T47D (cell line): Measurements from ENCODE around the gene RALGAPA2.

Experiments used
- DNase-seq, 2 experiments: peaks; one replicate each; pipeline versions ENCODE4 v3.0.0 to v3.0.0-alpha.2; 2011 to 2012; ENCODE audit warnings: low read depth in 1 of 2, low spot score in 1 of 2
- JUND ChIP-seq: IDR thresholded peaks from 2 replicates; pipeline ENCODE4 v1.6.1; 2012; ENCODE audit warnings: low read depth
- in situ Hi-C: cut with HindIII; loops from 2 replicates; pipeline ENCODE4 v1.10.0; 2016; ENCODE audit warnings: low sequenced_read_pairs, low pct_unique_long_range_greater_than_20kb

The RALGAPA2 gene

DNA sequence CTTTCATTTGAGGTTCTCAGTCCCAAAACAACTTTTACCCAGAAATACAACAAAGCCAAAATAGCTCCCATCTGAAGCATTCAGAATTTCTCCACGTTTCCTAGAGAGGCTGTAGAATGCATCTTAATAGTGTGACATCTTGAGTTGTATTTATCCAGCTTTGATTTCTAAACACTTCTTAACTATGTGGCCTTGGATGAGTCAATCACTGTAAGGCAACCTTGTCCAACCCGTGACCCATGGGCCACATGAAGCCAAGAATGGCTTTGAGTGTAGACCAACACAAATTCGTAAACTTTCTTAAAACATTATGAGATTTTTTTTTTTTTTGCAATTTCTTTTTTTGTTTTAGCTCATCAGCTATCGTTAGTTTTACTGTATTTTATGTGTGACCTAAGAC is 108.1 kb downstream of the RALGAPA2 start:
- TF ChIP-seq JUND, result no peak
- in situ Hi-C loops, result no loop called here
- DNase-seq, result no peak

- in situ Hi-C loops, result no loop called here
- TF ChIP-seq JUND, result no peak
- DNase-seq, result peak in 1 of 2 experiments; percentile 5
Observed at GRCh38 chr20:20603339-20603990, 109.0 kb downstream of the RALGAPA2 start.

GRCh38 chr20:20597966-20598365 is 114.5 kb downstream of the RALGAPA2 start:
- in situ Hi-C loops, result no loop called here
- no peak for TF ChIP-seq JUND
- no peak for DNase-seq

DNA sequence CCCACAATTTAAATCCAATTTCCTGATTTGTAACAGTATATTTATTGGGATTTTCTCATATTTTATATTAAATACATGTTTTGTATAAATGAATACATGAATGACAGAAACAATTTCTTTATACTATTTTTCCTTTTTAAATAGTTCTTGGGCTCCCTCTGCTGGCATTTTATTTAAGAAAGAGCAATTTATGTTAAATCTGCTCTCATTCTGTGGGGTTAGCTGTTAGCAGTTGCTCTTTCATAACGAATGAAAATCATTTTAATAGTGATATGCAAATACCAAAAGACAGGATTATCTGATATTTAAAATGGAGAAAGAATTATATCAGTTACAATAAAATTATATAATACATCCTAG is 118.3 kb downstream of the RALGAPA2 start:
- peak in 1 of 2 experiments; percentile 65 for DNase-seq
- no peak for TF ChIP-seq JUND
- in situ Hi-C loops, result no loop called here

- TF ChIP-seq JUND, result no peak
- in situ Hi-C loops, result no loop called here
- peak; percentile 28 to 85 for DNase-seq
Observed at GRCh38 chr20:20593447-20594170, 118.8 kb downstream of the RALGAPA2 start.

GRCh38 chr20:20585146-20585545 is 127.3 kb downstream of the RALGAPA2 start:
- DNase-seq, result no peak
- no peak for TF ChIP-seq JUND
- in situ Hi-C loops, result no loop called here

GRCh38 chr20:20582734-20583133 is 129.7 kb downstream of the RALGAPA2 start:
- no peak for DNase-seq
- no peak for TF ChIP-seq JUND
- in situ Hi-C loops, result no loop called here

- DNase-seq, result no peak
- in situ Hi-C loops, result no loop called here
- no peak for TF ChIP-seq JUND
Observed at GRCh38 chr20:20580139-20580538, 132.3 kb downstream of the RALGAPA2 start.

GRCh38 chr20:20578838-20579237 is 133.6 kb downstream of the RALGAPA2 start:
- in situ Hi-C loops, result no loop called here
- no peak for DNase-seq
- no peak for TF ChIP-seq JUND

GRCh38 chr20:20573797-20574196 is 138.6 kb downstream of the RALGAPA2 start:
- peak in 1 of 2 experiments; percentile 66 for DNase-seq
- in situ Hi-C loops, result no loop called here
- no peak for TF ChIP-seq JUND

DNA sequence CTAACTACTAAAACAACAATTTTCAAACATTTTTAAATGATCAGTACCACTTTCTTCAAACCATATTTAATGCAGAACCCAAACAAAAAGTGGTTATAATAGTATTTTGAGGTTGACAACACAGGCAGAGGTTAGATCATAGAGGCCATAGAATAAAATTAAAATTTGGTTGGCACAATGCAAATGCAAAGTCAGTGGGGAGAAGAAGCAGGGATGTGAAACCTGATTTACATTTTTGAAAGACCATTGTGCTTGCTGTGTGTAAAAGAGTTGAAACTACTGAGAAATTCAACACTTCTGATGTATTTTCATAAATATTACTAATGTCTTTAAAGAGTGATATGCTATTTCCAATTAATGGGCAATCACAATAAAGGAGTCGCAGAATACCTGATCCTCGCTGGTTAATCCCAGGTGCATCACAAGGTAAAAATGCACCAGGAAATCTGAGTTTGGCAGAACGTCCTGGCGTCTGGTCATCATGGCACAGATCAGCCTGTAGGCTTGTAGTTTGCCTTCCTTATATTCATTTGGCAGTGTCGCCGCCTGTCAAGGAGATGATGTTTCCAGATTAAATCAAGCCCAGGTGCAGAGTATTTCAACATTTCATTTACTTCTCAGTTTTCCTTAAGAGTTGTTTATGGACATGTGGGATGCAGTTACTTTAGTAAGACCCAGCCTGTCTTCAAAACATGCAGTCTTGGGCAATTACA is 141.2 kb downstream of the RALGAPA2 start:
- peak in 1 of 2 experiments; percentile 89 for DNase-seq
- TF ChIP-seq JUND, result peak; percentile 85; the same call in 1 of the 2 replicates
- in situ Hi-C loops, result no loop called here

GRCh38 chr20:20568604-20569205 is 143.7 kb downstream of the RALGAPA2 start:
- in situ Hi-C loops, result no loop called here
- DNase-seq, result peak in 1 of 2 experiments; percentile 72
- TF ChIP-seq JUND, result no peak

DNA sequence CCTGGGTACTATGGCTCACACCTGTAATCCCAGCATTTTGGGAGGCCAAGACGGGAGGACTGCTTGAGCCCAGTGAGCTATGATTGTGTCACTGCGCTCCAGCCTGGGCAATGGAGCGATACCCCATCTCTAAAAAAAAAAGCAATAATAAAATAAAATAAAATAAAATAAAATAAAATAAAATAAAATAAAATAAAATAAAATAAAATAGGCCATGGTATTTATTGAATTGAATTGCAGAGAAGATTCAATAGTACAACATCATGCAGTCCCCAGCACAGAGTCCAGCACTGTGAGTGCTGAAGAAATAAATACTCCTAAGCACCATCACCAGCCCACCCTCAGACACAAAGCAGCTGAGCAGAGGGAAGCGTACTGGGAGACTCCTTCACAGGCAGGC is 144.7 kb downstream of the RALGAPA2 start:
- no peak for TF ChIP-seq JUND
- in situ Hi-C loops, result no loop called here
- DNase-seq, result no peak
